SK-N-MC (cell line): Measurements from ENCODE around the gene ARHGEF17.

Experiments
- EZH2 ChIP-seq: fragments of 200-600 bp; sonication (generic); IDR thresholded peaks from one replicate; pipeline ENCODE4 v1.6.1; 2017; ENCODE audit warnings: antibody characterized with exemption
- POLR2AphosphoS5 ChIP-seq: IDR thresholded peaks from 2 replicates; pipeline ENCODE4 v1.6.1; 2012; ENCODE audit warnings: mild to moderate bottlenecking, low read depth, low read length, borderline replicate concordance

- TF ChIP-seq EZH2 = no peak
- no peak for TF ChIP-seq POLR2AphosphoS5
Measured at GRCh38 chr11:73325036-73325981, 17.2 kb downstream of the ARHGEF17 start.
